Measurements from ENCODE around the gene SPATS1. TPM values are rescaled to one million over a fixed set of nuclear protein-coding genes. Genes with fewer than 3 reads are reported as not detected.

The SPATS1 gene
- total RNA-seq, 3 donors from 2014 or later (not counting 1 experiment from before 2014, with no cell fraction given) = not detected

DNA sequence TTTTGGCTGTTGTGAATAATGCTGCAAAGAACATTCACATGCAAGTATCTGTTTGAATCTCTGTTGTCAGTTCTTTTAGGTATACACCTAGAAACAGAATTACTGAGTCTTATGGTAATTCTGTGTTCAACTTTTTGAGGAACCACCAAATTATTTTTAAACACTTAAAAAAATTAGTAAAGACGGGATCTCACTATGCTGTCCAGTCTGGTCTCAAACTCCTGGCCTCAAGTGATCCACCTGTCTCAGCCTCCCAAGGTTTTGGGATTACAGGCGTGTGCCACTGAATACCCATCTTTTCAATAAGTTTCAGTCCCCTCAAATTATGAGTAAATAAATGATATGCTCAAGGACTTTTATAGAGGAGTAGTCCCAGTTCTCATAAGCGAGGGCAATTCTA is 17.5 kb downstream of the SPATS1 start:
- Histone ChIP-seq H3K36me3 (ENCODE audit: control insufficient read depth, insufficient read depth, low read length) (no peaks in the 10 kb centered on the region), H3K4me3 (ENCODE audit: low read length) (no peak overlapping the region), H3K9me3 (ENCODE audit: control insufficient read depth, insufficient read depth, low read length) (no peaks in the 10 kb centered on the region), H3K27me3 (ENCODE audit: control insufficient read depth, insufficient read depth, low read length) (no peaks in the 10 kb centered on the region), H3K4me1 (ENCODE audit: control insufficient read depth, insufficient read depth, low read length) (no peaks in the 10 kb centered on the region), H3K27ac (ENCODE audit: low read length) (no peak overlapping the region)
- intact Hi-C loops (cut with micrococcal nuclease) = no loop called here
- no peaks in the 10 kb centered on the region for H3K36me3 Mint-ChIP-seq
- no peaks in the 10 kb centered on the region for H3K4me1 Mint-ChIP-seq
- 86% methylated on average over 3 of the region's 3 CpGs for WGBS (ENCODE audit: insufficient coverage)
- H3K27ac Mint-ChIP-seq = no peak overlapping the region
- H3K4me3 Mint-ChIP-seq = no peak overlapping the region
- TF ChIP-seq CTCF (IDR thresholded peaks at IDR 0.05) = no peak
- DNase-seq (no peak), ATAC-seq (no peak)
- no peaks in the 10 kb centered on the region for H3K9me3 Mint-ChIP-seq
- peaks cover 7 to 13% of the 10 kb centered on the region in 2 donors for H3K27me3 Mint-ChIP-seq (ENCODE audit: low read depth in 2 of 2)

DNA sequence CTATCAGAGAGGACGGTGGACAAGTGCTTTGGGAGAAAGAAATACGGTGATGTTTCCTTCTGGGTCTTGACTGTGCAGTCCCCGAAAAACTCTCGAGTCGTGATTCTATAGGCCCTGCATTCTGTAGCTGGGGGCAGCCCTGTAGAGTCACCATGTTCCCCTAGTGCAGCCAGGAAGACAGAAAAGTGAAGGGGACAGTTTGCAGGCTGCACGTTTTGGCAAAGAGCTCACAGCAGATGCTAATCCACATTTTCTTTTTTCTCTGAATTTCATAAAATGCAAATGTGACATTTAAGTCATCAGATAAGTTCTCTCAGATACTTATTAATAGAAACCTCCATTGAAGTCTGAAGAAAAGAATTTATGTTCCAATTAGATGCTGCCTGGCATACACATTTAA is 19.5 kb downstream of the SPATS1 start:
- 90% methylated on average over 6 of the region's 6 CpGs for WGBS (ENCODE audit: insufficient coverage)
- no peaks in the 10 kb centered on the region for H3K36me3 Mint-ChIP-seq

DNA sequence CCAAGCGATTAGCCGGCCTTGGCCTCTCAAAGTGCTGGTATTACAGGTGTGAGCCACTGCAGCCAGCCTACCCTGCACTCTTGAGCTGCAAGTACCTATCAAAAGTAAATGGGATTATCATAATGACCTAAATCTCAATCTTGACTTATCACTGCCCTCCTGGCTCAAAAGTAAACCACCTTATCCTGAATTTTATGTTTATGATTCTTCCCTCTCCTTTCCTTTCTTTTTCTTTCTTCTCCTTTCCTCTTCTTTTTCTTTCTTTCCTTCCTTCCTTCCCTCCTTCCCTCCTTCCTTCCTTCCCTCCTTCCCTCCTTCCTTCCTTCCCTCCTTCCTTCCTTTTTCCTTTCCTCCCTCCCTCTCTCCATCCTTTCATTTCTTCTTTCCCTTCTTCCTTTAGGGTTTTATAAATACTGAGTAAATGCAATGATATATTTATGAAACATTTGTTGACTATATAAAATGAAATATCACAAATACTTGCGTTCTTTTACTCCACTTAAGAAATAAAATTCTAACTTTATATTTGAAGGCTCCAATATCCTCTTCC is 21.0 kb downstream of the SPATS1 start:
- H3K27me3 ChIP-seq (ENCODE audit: control insufficient read depth, insufficient read depth, low read length) = no peaks in the 10 kb centered on the region
- H3K27ac ChIP-seq (ENCODE audit: low read length) = no peak overlapping the region
- ATAC-seq (no peak), DNase-seq (no peak)
- Mint-ChIP-seq H3K4me1 (no peaks in the 10 kb centered on the region), H3K4me3 (no peak overlapping the region), H3K9me3 (no peaks in the 10 kb centered on the region), H3K36me3 (no peaks in the 10 kb centered on the region), H3K27me3 (ENCODE audit: low read depth in 2 of 2) (peaks cover 9 to 10% of the 10 kb centered on the region in 2 donors), H3K27ac (no peak overlapping the region)
- intact Hi-C loops (cut with micrococcal nuclease) = no loop called here
- whole genome bisulfite sequencing (ENCODE audit: insufficient coverage) = 99% methylated on average over 3 of the region's 3 CpGs
- no peak overlapping the region for H3K4me3 ChIP-seq (ENCODE audit: low read length)
- no peaks in the 10 kb centered on the region for H3K4me1 ChIP-seq (ENCODE audit: control insufficient read depth, insufficient read depth, low read length)
- no peaks in the 10 kb centered on the region for H3K9me3 ChIP-seq (ENCODE audit: control insufficient read depth, insufficient read depth, low read length)
- TF ChIP-seq CTCF (IDR thresholded peaks at IDR 0.05) = no peak
- H3K36me3 ChIP-seq (ENCODE audit: control insufficient read depth, insufficient read depth, low read length) = no peaks in the 10 kb centered on the region

More for the DNA sequence above, 19.5 kb downstream of the SPATS1 start:
- no peak overlapping the region for H3K27ac ChIP-seq (ENCODE audit: low read length)
- Mint-ChIP-seq H3K9me3 (no peaks in the 10 kb centered on the region), H3K4me1 (no peaks in the 10 kb centered on the region), H3K4me3 (no peak overlapping the region), H3K27ac (no peak overlapping the region), H3K27me3 (ENCODE audit: low read depth in 2 of 2) (peaks cover 7 to 8% of the 10 kb centered on the region in 2 donors)
- H3K4me3 ChIP-seq (ENCODE audit: low read length) = no peak overlapping the region
- TF ChIP-seq CTCF (IDR thresholded peaks at IDR 0.05) = no peak
- intact Hi-C loops (cut with micrococcal nuclease) = no loop called here
- no peaks in the 10 kb centered on the region for H3K36me3 ChIP-seq (ENCODE audit: control insufficient read depth, insufficient read depth, low read length)
- ATAC-seq (peak in 1 of 3 donors; percentile 24), DNase-seq (no peak)
- no peaks in the 10 kb centered on the region for H3K27me3 ChIP-seq (ENCODE audit: control insufficient read depth, insufficient read depth, low read length)
- no peaks in the 10 kb centered on the region for H3K4me1 ChIP-seq (ENCODE audit: control insufficient read depth, insufficient read depth, low read length)
- no peaks in the 10 kb centered on the region for H3K9me3 ChIP-seq (ENCODE audit: control insufficient read depth, insufficient read depth, low read length)

GRCh38 chr6:44366781-44367180 is 24.3 kb downstream of the SPATS1 start:
- intact Hi-C loops (cut with micrococcal nuclease) = no loop called here
- H3K9me3 Mint-ChIP-seq = no peaks in the 10 kb centered on the region

More at GRCh38 chr6:44366781-44367180, 24.3 kb downstream of the SPATS1 start:
- H3K9me3 ChIP-seq (ENCODE audit: control insufficient read depth, insufficient read depth, low read length) = no peaks in the 10 kb centered on the region
- Mint-ChIP-seq H3K4me3 (no peak overlapping the region), H3K27ac (no peak overlapping the region), H3K27me3 (ENCODE audit: low read depth in 2 of 2) (peaks cover 10 to 21% of the 10 kb centered on the region in 2 donors), H3K4me1 (no peaks in the 10 kb centered on the region), H3K36me3 (no peaks in the 10 kb centered on the region)
- no peaks in the 10 kb centered on the region for H3K27me3 ChIP-seq (ENCODE audit: control insufficient read depth, insufficient read depth, low read length)
- ATAC-seq (no peak), DNase-seq (no peak)
- no peaks in the 10 kb centered on the region for H3K4me1 ChIP-seq (ENCODE audit: control insufficient read depth, insufficient read depth, low read length)
- no peak overlapping the region for H3K4me3 ChIP-seq (ENCODE audit: low read length)
- TF ChIP-seq CTCF (IDR thresholded peaks at IDR 0.05) = no peak
- WGBS (ENCODE audit: insufficient coverage) = 100% methylated on average over 2 of the region's 3 CpGs
- H3K27ac ChIP-seq (ENCODE audit: low read length) = no peak overlapping the region
- no peaks in the 10 kb centered on the region for H3K36me3 ChIP-seq (ENCODE audit: control insufficient read depth, insufficient read depth, low read length)
